Mesenchymal stem cell (in vitro differentiated cells and primary cell): Measurements from ENCODE around the gene NCLN.
"Not testable (repeated sequence)": the region's sequence is repeated elsewhere in the genome, so short reads cannot be mapped to it uniquely, and the experiment has no call there.

ENCODE experiments used
- DNase-seq: peaks from one replicate; pipeline ENCODE4 v3.0.0-alpha.2; 2013
- H2AFZ ChIP-seq: one replicate; pipeline ENCODE4 v1.6.1; 2013; ENCODE audit warnings: low read depth, mild to moderate bottlenecking, control low read depth, inconsistent platforms, low read length, moderate library complexity
- H2AK5ac ChIP-seq: 2 replicates; pipeline ENCODE4 v1.6.1; 2013; ENCODE audit warnings: low read length, moderate library complexity, mild to moderate bottlenecking, inconsistent platforms; ENCODE audit not compliant: severe bottlenecking
- H2BK120ac ChIP-seq: one replicate; pipeline ENCODE4 v1.6.1; 2013; ENCODE audit warnings: low read depth, mild to moderate bottlenecking, inconsistent platforms, low read length, moderate library complexity
- H2BK12ac ChIP-seq, 2 experiments: one replicate each; pipeline ENCODE4 v1.6.1; 2013; ENCODE audit warnings: inconsistent platforms in 2 of 2, low read length in 2 of 2, mild to moderate bottlenecking in 2 of 2, moderate library complexity in 2 of 2, control low read depth in 1 of 2
- H2BK15ac ChIP-seq: one replicate; pipeline ENCODE4 v1.6.1; 2013; ENCODE audit warnings: mild to moderate bottlenecking, low read depth, inconsistent platforms; ENCODE audit not compliant: poor library complexity, severe bottlenecking
- H2BK5ac ChIP-seq: 2 replicates; pipeline ENCODE4 v1.6.1; 2013; ENCODE audit warnings: low read depth, mild to moderate bottlenecking, low read length, control low read depth, inconsistent platforms; ENCODE audit not compliant: poor library complexity, severe bottlenecking
- H3K14ac ChIP-seq, 2 experiments: one replicate each; pipeline ENCODE4 v1.6.1; 2013; ENCODE audit warnings: inconsistent platforms in 2 of 2, low read length in 2 of 2, control low read depth in 1 of 2, mild to moderate bottlenecking in 1 of 2, moderate library complexity in 1 of 2
- H3K18ac ChIP-seq, 2 experiments: one replicate each; pipeline ENCODE4 v1.6.1; 2013; ENCODE audit warnings: inconsistent platforms in 2 of 2, low read length in 2 of 2, control low read depth in 1 of 2, low read depth in 1 of 2, mild to moderate bottlenecking in 1 of 2
- H3K23ac ChIP-seq, 2 experiments: one replicate each; pipeline ENCODE4 v1.6.1; 2013; ENCODE audit warnings: inconsistent platforms in 2 of 2, low read length in 2 of 2, mild to moderate bottlenecking in 2 of 2, moderate library complexity in 2 of 2, control low read depth in 1 of 2
- H3K27ac ChIP-seq: 2 replicates; pipeline ENCODE4 v1.5.1; 2013; ENCODE audit warnings: mild to moderate bottlenecking, moderate library complexity, low read length, control low read depth, inconsistent platforms; ENCODE audit not compliant: poor library complexity, severe bottlenecking
- H3K27me3 ChIP-seq, 2 experiments: 2 replicates each; pipeline versions ENCODE4 v1.6.1 to v1.7.0; 2013; ENCODE audit warnings: low read length in 2 of 2, mild to moderate bottlenecking in 2 of 2, moderate library complexity in 2 of 2, control low read depth in 1 of 2, inconsistent platforms in 1 of 2; ENCODE audit not compliant: control insufficient read depth in 1 of 2, insufficient read depth in 1 of 2
- H3K36me3 ChIP-seq, 2 experiments: 2 replicates each; pipeline versions ENCODE4 v1.6.1 to v1.7.0; 2013; ENCODE audit warnings: low read length in 2 of 2, control low read depth in 1 of 2, inconsistent platforms in 1 of 2, low read depth in 1 of 2, mild to moderate bottlenecking in 1 of 2; ENCODE audit not compliant: insufficient read depth in 2 of 2, control insufficient read depth in 1 of 2
- H3K4ac ChIP-seq, 2 experiments: one replicate each; pipeline ENCODE4 v1.6.1; 2013; ENCODE audit warnings: inconsistent platforms in 2 of 2, low read length in 2 of 2, mild to moderate bottlenecking in 2 of 2, moderate library complexity in 2 of 2, control low read depth in 1 of 2, low read depth in 1 of 2
- H3K4me1 ChIP-seq: 2 replicates; pipeline ENCODE4 v1.6.1; 2013; ENCODE audit warnings: low read depth, low read length, control low read depth; ENCODE audit not compliant: control insufficient read depth, insufficient read depth
- H3K4me2 ChIP-seq: 2 replicates; pipeline ENCODE4 v1.6.1; 2013; ENCODE audit warnings: low read length, mild to moderate bottlenecking, inconsistent platforms; ENCODE audit not compliant: poor library complexity, severe bottlenecking
- H3K4me3 ChIP-seq, 2 experiments: 2 replicates each; pipeline versions ENCODE4 v1.5.1 to v1.7.0; 2013; ENCODE audit warnings: low read length in 2 of 2, mild to moderate bottlenecking in 2 of 2, control low read depth in 1 of 2, low read depth in 1 of 2; ENCODE audit not compliant: insufficient read depth in 1 of 2
- H3K79me1 ChIP-seq: replicated peaks from 2 replicates; pipeline ENCODE4 v1.6.1; 2013; ENCODE audit warnings: mild to moderate bottlenecking, control low read depth, low read length, inconsistent platforms; ENCODE audit not compliant: poor library complexity, severe bottlenecking
- H3K9ac ChIP-seq: 2 replicates; pipeline ENCODE4 v1.7.0; 2013; ENCODE audit warnings: mild to moderate bottlenecking, low read length, moderate library complexity
- H3K9me3 ChIP-seq: 2 replicates; pipeline ENCODE4 v1.7.0; 2013; ENCODE audit warnings: mild to moderate bottlenecking, low read length; ENCODE audit not compliant: control insufficient read depth
- H4K8ac ChIP-seq: one replicate; pipeline ENCODE4 v1.6.1; 2013; ENCODE audit warnings: inconsistent platforms, mild to moderate bottlenecking, low read length, moderate library complexity
- H4K91ac ChIP-seq: one replicate; pipeline ENCODE4 v1.6.1; 2013; ENCODE audit warnings: mild to moderate bottlenecking, low read length, inconsistent platforms
- WGBS: methylation state at CpG from one replicate; pipeline ENCODE4 v1.1.7; 2013; ENCODE audit warnings: mixed read lengths; 5-methylcytosine and 5-hydroxymethylcytosine counted together

Gene NCLN

GRCh38 chr19:3190470-3190770 lies 4.7 kb downstream of the NCLN start:
- no peak overlapping the region for H3K9ac ChIP-seq

GRCh38 chr19:3190921-3191805 lies 5.4 kb downstream of the NCLN start:
- no peak for DNase-seq
- H3K79me1 ChIP-seq, result peaks cover 59% of the 10 kb centered on the region
- peaks cover 23 to 71% of the 10 kb centered on the region in 2 experiments for H3K36me3 ChIP-seq
- H4K8ac ChIP-seq, result no peak overlapping the region
- H3K4ac ChIP-seq, result no peak overlapping the region
- peaks cover 25% of the 10 kb centered on the region for H3K4me1 ChIP-seq
- 94% methylated on average over 46 of the region's 46 CpGs for WGBS
- H2AFZ ChIP-seq, result no peak overlapping the region
- no peak overlapping the region for H3K4me2 ChIP-seq
- peak overlapping the region; percentile 62 for H4K91ac ChIP-seq
- no peak overlapping the region for H2BK5ac ChIP-seq
- no peak overlapping the region for H3K14ac ChIP-seq
- H2AK5ac ChIP-seq, result no peak overlapping the region
- no peak overlapping the region for H3K27ac ChIP-seq
- H2BK120ac ChIP-seq, result no peak overlapping the region
- no peaks in the 10 kb centered on the region for H3K27me3 ChIP-seq
- H3K23ac ChIP-seq, result no peak overlapping the region
- no peak overlapping the region for H3K9ac ChIP-seq
- H2BK12ac ChIP-seq, result no peak overlapping the region
- H3K4me3 ChIP-seq, result no peak overlapping the region
- H3K9me3 ChIP-seq, result no peaks in the 10 kb centered on the region
- no peak overlapping the region for H3K18ac ChIP-seq
- H2BK15ac ChIP-seq, result no peak overlapping the region

More at GRCh38 chr19:3190470-3190770, 4.7 kb downstream of the NCLN start:
- no peak overlapping the region for H2AFZ ChIP-seq
- H3K23ac ChIP-seq, result no peak overlapping the region
- no peak overlapping the region for H3K4me2 ChIP-seq
- no peak overlapping the region for H3K18ac ChIP-seq
- H4K8ac ChIP-seq, result no peak overlapping the region
- peaks cover 19 to 69% of the 10 kb centered on the region in 2 experiments for H3K36me3 ChIP-seq
- no peak overlapping the region for H3K14ac ChIP-seq
- WGBS, result 95% methylated on average over 18 of the region's 18 CpGs
- H3K27me3 ChIP-seq, result no peaks in the 10 kb centered on the region
- H3K9me3 ChIP-seq, result no peaks in the 10 kb centered on the region
- no peak overlapping the region for H3K4ac ChIP-seq
- H3K27ac ChIP-seq, result no peak overlapping the region
- H4K91ac ChIP-seq, result no peak overlapping the region
- no peak overlapping the region for H2BK15ac ChIP-seq
- no peak for DNase-seq
- no peak overlapping the region for H2BK120ac ChIP-seq
- H3K79me1 ChIP-seq, result peaks cover 60% of the 10 kb centered on the region
- no peak overlapping the region for H2AK5ac ChIP-seq
- no peak overlapping the region for H3K4me3 ChIP-seq
- H2BK5ac ChIP-seq, result no peak overlapping the region
- H2BK12ac ChIP-seq, result no peak overlapping the region
- H3K4me1 ChIP-seq, result peaks cover 25% of the 10 kb centered on the region

- not testable (repeated sequence) for H3K4me2 ChIP-seq, H2BK120ac ChIP-seq, H3K27ac ChIP-seq, H2BK12ac ChIP-seq, H4K8ac ChIP-seq, DNase-seq, H2AFZ ChIP-seq, H2BK5ac ChIP-seq, H2BK15ac ChIP-seq, H4K91ac ChIP-seq, H3K14ac ChIP-seq, H3K4me3 ChIP-seq, H3K23ac ChIP-seq, H3K27me3 ChIP-seq, H3K4ac ChIP-seq, H3K9me3 ChIP-seq, H3K9ac ChIP-seq, H3K18ac ChIP-seq, H2AK5ac ChIP-seq
- H3K79me1 ChIP-seq, result peaks cover 65% of the 10 kb centered on the region
- WGBS, result 95% methylated on average over 12 of the region's 12 CpGs
- peaks cover 19% of the 10 kb centered on the region for H3K4me1 ChIP-seq
- peaks cover 28 to 77% of the 10 kb centered on the region in 2 experiments for H3K36me3 ChIP-seq
Measured at GRCh38 chr19:3191806-3192104, 6.0 kb downstream of the NCLN start.

- Histone ChIP-seq H3K14ac (no peak overlapping the region), H3K4me2 (no peak overlapping the region)
- 97% methylated on average over 32 of the region's 32 CpGs for WGBS
Measured at GRCh38 chr19:3192228-3192635, 6.5 kb downstream of the NCLN start.

More at GRCh38 chr19:3192228-3192635, 6.5 kb downstream of the NCLN start:
- no peak overlapping the region for H2BK120ac ChIP-seq
- no peaks in the 10 kb centered on the region for H3K9me3 ChIP-seq
- no peak for DNase-seq
- H2BK15ac ChIP-seq, result no peak overlapping the region
- H2AFZ ChIP-seq, result no peak overlapping the region
- H3K27ac ChIP-seq, result no peak overlapping the region
- H3K4ac ChIP-seq, result no peak overlapping the region
- H2BK5ac ChIP-seq, result no peak overlapping the region
- H3K4me1 ChIP-seq, result peaks cover 14% of the 10 kb centered on the region
- H3K79me1 ChIP-seq, result peaks cover 65% of the 10 kb centered on the region
- no peak overlapping the region for H3K18ac ChIP-seq
- peaks cover 28 to 82% of the 10 kb centered on the region in 2 experiments for H3K36me3 ChIP-seq
- H4K91ac ChIP-seq, result no peak overlapping the region
- H3K27me3 ChIP-seq, result no peaks in the 10 kb centered on the region
- H3K23ac ChIP-seq, result no peak overlapping the region
- H3K9ac ChIP-seq, result no peak overlapping the region
- no peak overlapping the region for H3K4me3 ChIP-seq
- no peak overlapping the region for H2BK12ac ChIP-seq
- H4K8ac ChIP-seq, result no peak overlapping the region
- H2AK5ac ChIP-seq, result no peak overlapping the region
